GM18870 (cell line): Measurements from ENCODE around the gene DDRGK1.

Source experiments
- ATAC-seq: cut with Tn5 transposase; IDR thresholded peaks from one replicate; pipeline ENCODE4 v1.9.1; 2021; ENCODE audit warnings: moderate library complexity; ENCODE audit not compliant: unreplicated experiment

Gene DDRGK1

GRCh38 chr20:3237011-3237957 is 32.8 kb upstream of the DDRGK1 start:
- no peak for ATAC-seq

DNA sequence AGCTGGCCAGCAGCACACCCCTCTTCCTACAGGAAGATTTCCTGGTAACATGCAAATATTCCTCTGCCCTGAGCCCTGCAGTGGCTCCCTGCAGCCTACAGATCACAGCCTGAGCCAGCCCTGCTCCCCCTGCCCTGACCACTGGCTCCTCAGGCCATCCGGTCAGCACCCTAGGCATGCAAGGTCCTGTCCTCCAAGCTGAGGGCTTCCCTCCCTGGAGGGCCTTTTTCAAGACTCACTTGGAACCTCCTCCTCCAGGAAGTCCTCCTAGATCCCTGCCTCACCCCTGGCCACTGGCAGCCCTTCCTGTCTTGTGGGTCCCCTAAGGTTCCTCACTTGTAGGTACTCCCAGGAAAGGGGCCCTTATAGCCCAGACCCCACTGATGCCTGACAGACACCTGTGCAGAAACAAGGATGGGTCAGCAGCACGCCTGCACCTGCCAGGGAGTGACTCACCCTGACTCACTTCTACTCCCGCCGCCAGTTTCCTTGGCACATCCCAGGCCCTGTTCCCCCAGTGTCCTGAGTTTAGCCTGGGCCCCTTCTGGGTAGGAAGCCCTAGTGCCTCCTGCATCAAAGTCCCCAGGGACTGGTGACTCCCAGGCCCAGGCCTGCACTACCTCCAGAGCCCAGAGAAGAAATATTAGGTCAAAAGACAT is 31.3 kb upstream of the DDRGK1 start:
- ATAC-seq: no peak

GRCh38 chr20:3233991-3234498 is 29.6 kb upstream of the DDRGK1 start:
- ATAC-seq: no peak

GRCh38 chr20:3233131-3233990 is 28.9 kb upstream of the DDRGK1 start:
- ATAC-seq: no peak

GRCh38 chr20:3231889-3232588 is 27.6 kb upstream of the DDRGK1 start:
- ATAC-seq: no peak

- ATAC-seq: no peak
These were observed 26.6 kb upstream of the DDRGK1 start for GRCh38 chr20:3231116-3231515.

DNA sequence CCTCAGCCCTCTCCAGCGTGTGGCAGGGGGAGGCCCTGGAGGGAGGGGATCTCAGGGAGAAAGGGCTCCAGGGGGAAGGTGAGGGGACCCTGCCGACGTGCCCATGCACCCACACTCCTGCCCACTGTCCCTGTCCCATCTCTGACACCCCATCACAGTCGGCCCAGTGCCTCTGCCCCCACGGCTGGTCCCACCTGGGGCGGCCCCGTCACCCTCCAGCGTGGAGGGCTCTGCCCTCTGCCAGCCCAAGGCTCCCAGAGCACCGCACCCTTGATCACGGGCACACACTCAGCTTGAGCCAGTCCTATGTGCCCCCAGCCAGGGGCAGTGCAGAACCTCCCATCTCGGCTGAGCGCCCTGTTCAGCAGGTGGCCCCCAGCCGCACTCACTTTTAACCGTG is 25.3 kb upstream of the DDRGK1 start:
- no peak for ATAC-seq

DNA sequence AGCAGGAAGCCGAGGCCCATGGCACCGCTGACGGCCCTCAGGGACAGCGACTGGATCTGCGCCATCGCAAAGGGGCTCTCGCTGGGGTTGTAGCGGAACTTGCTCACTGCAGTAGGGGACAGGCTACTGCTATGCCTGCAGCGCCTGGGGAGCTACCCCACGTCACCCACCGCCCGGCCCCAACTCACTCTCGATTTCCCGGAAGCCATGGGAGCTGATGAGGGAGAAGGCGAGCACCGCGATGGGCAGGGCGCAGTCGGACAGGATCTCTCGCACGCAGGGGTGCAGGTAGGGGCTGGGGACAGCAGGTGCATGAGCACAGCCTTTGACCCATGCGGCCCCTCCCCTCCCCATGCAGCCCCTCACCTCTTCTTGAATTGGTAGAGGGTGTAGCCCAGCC is 24.7 kb upstream of the DDRGK1 start:
- ATAC-seq: no peak

DNA sequence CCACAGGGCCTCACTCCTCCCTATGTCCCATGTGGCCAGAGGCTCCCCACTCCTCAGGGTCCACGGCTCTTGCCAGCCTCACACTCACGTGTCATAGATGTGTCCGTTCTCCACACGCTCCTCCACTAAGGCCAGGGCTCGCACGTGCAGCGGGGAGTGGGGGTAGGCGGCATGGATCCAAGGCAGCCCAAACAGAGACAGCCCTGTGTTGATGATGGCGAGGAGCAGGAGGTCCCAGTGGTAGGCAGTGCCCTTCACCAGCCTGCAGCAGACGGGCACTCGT is 24.2 kb upstream of the DDRGK1 start:
- no peak for ATAC-seq

GRCh38 chr20:3227936-3228749 is 23.7 kb upstream of the DDRGK1 start:
- ATAC-seq: no peak

GRCh38 chr20:3227506-3227905 is 23.0 kb upstream of the DDRGK1 start:
- no peak for ATAC-seq

- no peak for ATAC-seq
These were observed 22.4 kb upstream of the DDRGK1 start for GRCh38 chr20:3226864-3227263.

- no peak for ATAC-seq
These were observed 21.6 kb upstream of the DDRGK1 start for GRCh38 chr20:3226093-3226492.

DNA sequence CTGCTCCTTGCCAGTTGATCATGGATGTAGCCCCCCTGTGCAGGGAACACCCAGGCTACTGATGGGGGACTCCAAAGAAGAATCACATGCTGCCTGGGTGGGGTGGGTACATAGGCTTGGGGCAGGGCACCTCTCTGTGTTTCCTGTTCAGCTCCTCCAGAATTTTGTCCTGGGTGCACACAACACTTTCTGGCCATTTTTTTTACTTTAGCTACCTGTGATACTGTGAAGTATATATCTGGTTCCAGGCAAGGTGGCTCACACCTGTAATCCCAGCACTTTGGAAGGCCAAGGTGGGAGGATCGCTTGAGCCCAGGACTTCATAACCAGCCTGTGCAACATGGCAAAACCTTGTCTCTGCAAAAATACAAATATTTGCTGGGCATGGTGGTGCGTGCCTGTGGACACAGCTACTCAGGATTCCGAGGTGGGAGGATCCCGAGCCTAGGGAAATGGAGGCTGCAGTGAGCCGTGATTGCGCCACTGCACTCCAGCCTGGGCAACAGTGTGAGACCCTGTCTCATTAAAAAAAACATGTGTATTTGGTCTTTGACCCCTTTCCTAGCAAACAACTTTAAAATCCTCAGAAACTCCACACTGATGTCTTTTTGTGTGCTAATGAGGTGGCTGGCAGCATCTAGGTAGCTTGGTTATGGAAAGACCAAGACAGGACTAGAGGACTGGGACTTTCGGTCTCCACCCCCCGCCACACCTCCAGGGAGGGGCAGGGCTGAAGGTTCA is 20.4 kb upstream of the DDRGK1 start:
- ATAC-seq: no peak

DNA sequence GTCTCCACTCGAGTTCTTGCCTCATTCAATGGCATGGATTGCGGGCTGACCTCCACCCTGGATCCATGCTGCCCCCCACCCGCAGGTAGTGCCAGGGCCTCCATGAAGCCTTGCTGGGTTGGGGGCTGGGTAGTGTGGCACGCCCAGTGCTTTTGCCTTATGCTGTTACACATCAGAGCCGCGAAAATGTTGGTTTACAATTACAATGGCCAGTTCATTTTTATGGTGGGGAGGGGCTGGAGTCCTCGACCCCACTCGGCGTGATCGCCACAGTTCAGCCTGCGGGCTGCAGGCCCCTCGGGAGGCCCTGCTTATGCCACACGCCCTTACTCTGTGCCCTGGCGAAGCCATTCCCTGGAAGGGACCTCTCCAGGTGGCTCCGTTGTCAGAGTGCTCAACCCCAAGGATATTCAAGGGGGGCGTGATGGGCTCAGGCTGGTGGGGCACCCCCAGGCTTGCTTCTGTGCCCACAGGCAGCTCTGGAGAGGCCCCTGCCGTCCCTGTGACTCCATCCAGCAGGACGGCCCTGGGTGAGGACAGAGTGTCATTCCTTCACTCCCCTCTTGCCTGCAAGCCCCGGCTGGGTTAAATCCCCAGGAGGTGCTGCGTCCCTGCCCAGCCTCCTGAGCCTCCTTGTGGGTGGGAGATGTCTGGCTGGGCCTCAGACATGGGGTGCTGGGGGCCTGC is 19.7 kb upstream of the DDRGK1 start:
- ATAC-seq: no peak

- no peak for ATAC-seq
These were observed 19.1 kb upstream of the DDRGK1 start for GRCh38 chr20:3223651-3223993.

GRCh38 chr20:3222635-3223600 is 18.4 kb upstream of the DDRGK1 start:
- no peak for ATAC-seq
